Right lobe of liver (tissue), 6 donors: Measurements from ENCODE around the gene TRABD2B. TPM values are rescaled to one million over a fixed set of nuclear protein-coding genes. Genes with fewer than 3 reads are reported as not detected.

ENCODE experiments used
- ATAC-seq, 4 donors: fragments of 200-7000 bp; cut with Tn5 transposase; one replicate each; pipeline ENCODE4 v1.9.1; 2020; ENCODE audit warnings: mild to moderate bottlenecking in 4 of 4, moderate library complexity in 4 of 4
- DNase-seq, 3 donors: peaks; one replicate each; pipeline ENCODE4 v3.0.0-alpha.2; 2020
- H3K27ac ChIP-seq, 3 donors: fragments of 200-600 bp; one replicate each; pipeline ENCODE4 v1.8.0; 2022
- H3K27me3 ChIP-seq, 2 donors: fragments of 200-600 bp; one replicate each; pipeline ENCODE4 v1.8.0; 2022
- H3K36me3 ChIP-seq, 4 donors: fragments of 200-600 bp; sonication (generic) in 1 of 4; one replicate each; pipeline versions ENCODE4 v1.5.1 to v1.8.0; 2017 to 2022; ENCODE audit warnings: control low read depth in 1 of 4
- H3K4me1 ChIP-seq, 4 donors: fragments of 200-600 bp; sonication (generic) in 1 of 4; one replicate each; pipeline versions ENCODE4 v1.5.1 to v1.8.0; 2017 to 2022; ENCODE audit warnings: control low read depth in 1 of 4
- H3K4me3 ChIP-seq, 3 donors: fragments of 200-600 bp; one replicate each; pipeline ENCODE4 v1.8.0; 2022
- H3K9me3 ChIP-seq, 4 donors: fragments of 200-600 bp; sonication (generic) in 1 of 4; one replicate each; pipeline versions ENCODE4 v1.5.1 to v1.8.0; 2017 to 2022; ENCODE audit warnings: control low read depth in 1 of 4
- POLR2A ChIP-seq: fragments of 450-650 bp; IDR thresholded peaks from one replicate; pipeline ENCODE4 v1.6.1; 2017; ENCODE audit warnings: antibody characterized with exemption, mild to moderate bottlenecking
- WGBS: methylation state at CpG from one replicate; pipeline ENCODE4 v1.1.6; 2018; ENCODE audit warnings: low coverage, low lambda C conversion rate; ENCODE audit not compliant: insufficient coverage; ENCODE audit errors: missing lambda C conversion rate; 5-methylcytosine and 5-hydroxymethylcytosine counted together
- intact Hi-C, 2 donors: fragments of 100-400 bp; cut with DNase I; formaldehyde crosslinking; loops; one replicate each; pipeline versions ENCODE4 v1.11.2 to v1.14.1; 2022
- total RNA-seq, 6 experiments: library from RNA; depleted of rRNA in 2 of 6; stranded (reverse); fragments of >200 nt in 2 of 6; fragmentation: NEBNext Ultra II Directional in 3 of 6; extraction: Animal tissue kit (Norgen Biotek cat#: 25700) in 3 of 6; gene quantifications; one replicate each; pipeline versions ENCODE4 v1.1.0 to v1.2.4, GENCODE V29; 2016 to 2023
- TF ChIP-seq, protein P1 (sequence below), 4 donors: fragments of 200-600 bp in 3 of 4; fragments of 450-650 bp in 1 of 4; IDR thresholded peaks; one replicate each; pipeline versions ENCODE4 v1.5.1 to v1.8.0; 2016 to 2022; ENCODE audit warnings: antibody characterized with exemption in 4 of 4, mild to moderate bottlenecking in 2 of 4
- donor health status: DM: no; HTN: yes; CAD: no.
- donor health status: DM: no; HTN: no; CAD: no.
- donor health status: DM: no; HTN: no; CAD: no.
- donor health status: DM: no; HTN: yes; CAD: no.
- donor health status: DM: no; HTN: yes; CAD: no.

Gene TRABD2B
- total RNA-seq, 6 experiments from 2014 or later = 0.55 to 9.5 (median 1.8) TPM

GRCh38 chr1:47742890-47743760, 254.1 kb downstream of the TRABD2B start:
- no peaks in the 10 kb centered on the region for H3K4me1 ChIP-seq
- no peak overlapping the region for H3K27ac ChIP-seq
- intact Hi-C loops = loop anchor here in 1 of 2 donors (5.0 kb wide), 1 partner anchor 324 kb away; no protein-coding TSS in a partner anchor
- peak in 1 of 4 donors; percentile 34 for ATAC-seq
- no peak overlapping the region for H3K4me3 ChIP-seq
- H3K27me3 ChIP-seq = no peaks in the 10 kb centered on the region
- WGBS = 76% methylated on average over 9 of the region's 9 CpGs
- no peak for TF ChIP-seq POLR2A
- TF ChIP-seq, protein P1, sequence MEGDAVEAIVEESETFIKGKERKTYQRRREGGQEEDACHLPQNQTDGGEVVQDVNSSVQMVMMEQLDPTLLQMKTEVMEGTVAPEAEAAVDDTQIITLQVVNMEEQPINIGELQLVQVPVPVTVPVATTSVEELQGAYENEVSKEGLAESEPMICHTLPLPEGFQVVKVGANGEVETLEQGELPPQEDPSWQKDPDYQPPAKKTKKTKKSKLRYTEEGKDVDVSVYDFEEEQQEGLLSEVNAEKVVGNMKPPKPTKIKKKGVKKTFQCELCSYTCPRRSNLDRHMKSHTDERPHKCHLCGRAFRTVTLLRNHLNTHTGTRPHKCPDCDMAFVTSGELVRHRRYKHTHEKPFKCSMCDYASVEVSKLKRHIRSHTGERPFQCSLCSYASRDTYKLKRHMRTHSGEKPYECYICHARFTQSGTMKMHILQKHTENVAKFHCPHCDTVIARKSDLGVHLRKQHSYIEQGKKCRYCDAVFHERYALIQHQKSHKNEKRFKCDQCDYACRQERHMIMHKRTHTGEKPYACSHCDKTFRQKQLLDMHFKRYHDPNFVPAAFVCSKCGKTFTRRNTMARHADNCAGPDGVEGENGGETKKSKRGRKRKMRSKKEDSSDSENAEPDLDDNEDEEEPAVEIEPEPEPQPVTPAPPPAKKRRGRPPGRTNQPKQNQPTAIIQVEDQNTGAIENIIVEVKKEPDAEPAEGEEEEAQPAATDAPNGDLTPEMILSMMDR (IDR thresholded peaks at IDR 0.05) = no peak
- H3K9me3 ChIP-seq = no peaks in the 10 kb centered on the region
- H3K36me3 ChIP-seq = no peaks in the 10 kb centered on the region
- DNase-seq = no peak

DNA sequence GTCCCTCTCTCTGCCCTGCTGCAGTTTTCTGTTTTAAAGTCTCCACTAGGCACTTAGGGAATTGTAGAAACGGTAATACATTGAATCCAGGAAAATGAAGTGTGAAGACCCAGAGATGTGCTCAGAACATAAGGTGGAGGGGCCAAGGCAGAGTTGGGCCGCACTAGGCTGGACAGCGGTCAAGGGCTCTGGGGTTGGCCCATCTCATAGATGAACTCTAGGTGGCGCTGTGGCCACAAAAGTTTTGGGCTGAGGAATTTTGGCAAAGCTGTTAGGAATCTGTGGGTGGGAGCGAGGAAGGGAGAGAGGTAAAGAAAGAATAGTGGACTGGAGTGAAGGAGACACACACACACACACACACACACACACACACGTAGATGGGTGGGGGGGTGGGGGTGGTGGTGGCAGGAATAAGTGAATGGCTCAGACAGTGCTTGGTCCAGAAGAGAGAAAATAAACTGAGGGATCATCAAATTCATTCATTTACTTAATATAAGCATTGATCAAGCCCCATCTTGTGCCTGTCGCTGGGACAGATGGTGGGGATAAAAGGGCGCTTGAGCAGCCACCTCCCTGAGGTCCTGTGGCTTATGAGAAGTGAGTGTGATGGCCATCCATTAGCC, 258.5 kb downstream of the TRABD2B start:
- H3K4me1 ChIP-seq = no peaks in the 10 kb centered on the region
- WGBS = 15% methylated on average over 8 of the region's 8 CpGs
- no peaks in the 10 kb centered on the region for H3K9me3 ChIP-seq
- no peak overlapping the region for H3K27ac ChIP-seq
- H3K4me3 ChIP-seq = no peak overlapping the region
- ATAC-seq = peak; percentile 77 to 86 (median 79)
- H3K36me3 ChIP-seq = no peaks in the 10 kb centered on the region
- DNase-seq = peak in 2 of 3 donors; percentile 46 to 59
- H3K27me3 ChIP-seq = no peaks in the 10 kb centered on the region
- intact Hi-C loops = no loop called here
- no peak for TF ChIP-seq POLR2A
- TF ChIP-seq, protein P1 (IDR thresholded peaks at IDR 0.05) = peak; percentile 65 to 78 (median 70)

- no peak overlapping the region for H3K27ac ChIP-seq
Measured at GRCh38 chr1:47732489-47732888, 264.7 kb downstream of the TRABD2B start.

GRCh38 chr1:47731730-47732129, 265.5 kb downstream of the TRABD2B start:
- Histone ChIP-seq H3K27me3 (no peaks in the 10 kb centered on the region), H3K9me3 (no peaks in the 10 kb centered on the region), H3K4me1 (no peaks in the 10 kb centered on the region), H3K36me3 (no peaks in the 10 kb centered on the region), H3K4me3 (no peak overlapping the region), H3K27ac (no peak overlapping the region)
- WGBS = 88% methylated on average over 5 of the region's 8 CpGs
- intact Hi-C loops = no loop called here
- ATAC-seq (no peak), DNase-seq (no peak)
- TF ChIP-seq, protein P1 (IDR thresholded peaks at IDR 0.05) = no peak
- TF ChIP-seq POLR2A = no peak

More at GRCh38 chr1:47732489-47732888, 264.7 kb downstream of the TRABD2B start:
- DNase-seq (no peak), ATAC-seq (peak in 1 of 4 donors; percentile 64)
- H3K4me1 ChIP-seq = no peaks in the 10 kb centered on the region
- no peaks in the 10 kb centered on the region for H3K27me3 ChIP-seq
- intact Hi-C loops = no loop called here
- H3K4me3 ChIP-seq = no peak overlapping the region
- no CpG with 5 or more reads among the region's 4 CpGs for WGBS
- TF ChIP-seq, protein P1 (IDR thresholded peaks at IDR 0.05) = no peak
- no peak for TF ChIP-seq POLR2A
- no peaks in the 10 kb centered on the region for H3K36me3 ChIP-seq
- no peaks in the 10 kb centered on the region for H3K9me3 ChIP-seq
